BLaER1 (cell line): ENCODE data around the gene GRM8.
"Not testable (repeated sequence)": the region's sequence is repeated elsewhere in the genome, so short reads cannot be mapped to it uniquely, and the experiment has no call there.

ENCODE experiments used
- H3K27ac ChIP-seq: shearing (Covaris generic); formaldehyde crosslinking; 2 replicates; pipeline ENCODE4 v1.8.1; 2022
- H3K27me3 ChIP-seq: shearing (Covaris generic); formaldehyde crosslinking; 2 replicates; pipeline ENCODE4 v1.8.1; 2022
- H3K36me3 ChIP-seq: shearing (Covaris generic); formaldehyde crosslinking; 2 replicates; pipeline ENCODE4 v1.8.1; 2022
- H3K4me1 ChIP-seq: shearing (Covaris generic); formaldehyde crosslinking; 2 replicates; pipeline ENCODE4 v1.8.1; 2022
- H3K4me2 ChIP-seq: shearing (Covaris generic); formaldehyde crosslinking; 2 replicates; pipeline ENCODE4 v1.8.1; 2022
- H3K4me3 ChIP-seq: shearing (Covaris generic); formaldehyde crosslinking; 2 replicates; pipeline ENCODE4 v1.8.1; 2022
- H3K9ac ChIP-seq: shearing (Covaris generic); formaldehyde crosslinking; 2 replicates; pipeline ENCODE4 v1.8.1; 2022
- H3K9me3 ChIP-seq: shearing (Covaris generic); formaldehyde crosslinking; 2 replicates; pipeline ENCODE4 v1.8.1; 2022
- H4K20me1 ChIP-seq: shearing (Covaris generic); formaldehyde crosslinking; 2 replicates; pipeline ENCODE4 v1.8.1; 2022
- Cebpa-rat ChIP-seq: shearing (Covaris generic); IDR thresholded peaks from 2 replicates; pipeline ENCODE4 v1.8.1; 2022

GRM8 gene

DNA sequence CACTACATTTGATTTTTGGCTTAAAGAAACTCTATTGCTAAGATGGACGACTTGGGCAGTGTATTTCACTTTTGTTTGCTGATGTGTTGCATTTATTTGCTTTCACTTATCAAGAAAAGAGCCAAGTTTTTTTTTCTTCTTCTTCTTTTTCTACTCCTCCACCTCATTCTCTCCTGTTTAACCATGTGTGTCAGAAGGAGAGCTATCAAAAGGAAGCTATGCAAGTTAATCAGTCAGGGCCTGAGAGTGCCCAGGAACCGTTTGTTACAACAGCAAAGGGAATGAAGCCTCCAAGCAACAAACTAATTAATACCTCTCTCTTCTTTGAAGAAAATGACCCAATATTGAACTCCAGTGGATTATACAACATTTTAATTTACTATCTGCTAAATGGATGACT, 299.3 kb downstream of the GRM8 start:
- no peak overlapping the region for H3K4me3 ChIP-seq
- H3K36me3 ChIP-seq = no peaks in the 10 kb centered on the region
- H4K20me1 ChIP-seq = no peaks in the 10 kb centered on the region
- no peaks in the 10 kb centered on the region for H3K4me1 ChIP-seq
- no peak overlapping the region for H3K9ac ChIP-seq
- H3K27me3 ChIP-seq = no peaks in the 10 kb centered on the region
- no peak overlapping the region for H3K27ac ChIP-seq
- H3K9me3 ChIP-seq = peaks cover 11% of the 10 kb centered on the region; the same call in 1 of the 2 replicates
- no peak for TF ChIP-seq Cebpa-rat
- H3K4me2 ChIP-seq = no peak overlapping the region

DNA sequence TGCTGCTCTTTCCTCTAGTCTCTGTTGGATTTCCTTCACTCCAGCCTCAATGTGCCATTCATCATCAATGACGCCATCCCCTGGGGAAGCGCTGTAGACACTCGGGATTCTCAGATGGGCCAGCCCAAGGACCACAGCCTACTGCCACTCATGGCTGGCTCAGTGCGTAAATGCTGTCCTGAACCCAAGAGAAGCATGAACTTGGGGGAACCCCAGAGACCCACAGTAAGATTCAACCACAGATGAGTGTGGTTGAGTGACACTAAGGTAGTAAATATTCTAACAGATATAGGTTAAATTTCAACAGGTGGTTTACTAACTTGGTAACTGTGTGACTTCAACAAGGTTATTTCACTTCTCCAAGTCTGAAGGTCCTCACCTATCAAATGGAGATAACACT, 304.1 kb downstream of the GRM8 start:
- Histone ChIP-seq H3K4me2 (no peak overlapping the region), H3K9ac (no peak overlapping the region), H3K36me3 (no peaks in the 10 kb centered on the region), H3K27me3 (no peaks in the 10 kb centered on the region), H3K4me3 (no peak overlapping the region), H3K4me1 (no peaks in the 10 kb centered on the region), H4K20me1 (no peaks in the 10 kb centered on the region), H3K27ac (no peak overlapping the region), H3K9me3 (no peaks in the 10 kb centered on the region)
- no peak for TF ChIP-seq Cebpa-rat

DNA sequence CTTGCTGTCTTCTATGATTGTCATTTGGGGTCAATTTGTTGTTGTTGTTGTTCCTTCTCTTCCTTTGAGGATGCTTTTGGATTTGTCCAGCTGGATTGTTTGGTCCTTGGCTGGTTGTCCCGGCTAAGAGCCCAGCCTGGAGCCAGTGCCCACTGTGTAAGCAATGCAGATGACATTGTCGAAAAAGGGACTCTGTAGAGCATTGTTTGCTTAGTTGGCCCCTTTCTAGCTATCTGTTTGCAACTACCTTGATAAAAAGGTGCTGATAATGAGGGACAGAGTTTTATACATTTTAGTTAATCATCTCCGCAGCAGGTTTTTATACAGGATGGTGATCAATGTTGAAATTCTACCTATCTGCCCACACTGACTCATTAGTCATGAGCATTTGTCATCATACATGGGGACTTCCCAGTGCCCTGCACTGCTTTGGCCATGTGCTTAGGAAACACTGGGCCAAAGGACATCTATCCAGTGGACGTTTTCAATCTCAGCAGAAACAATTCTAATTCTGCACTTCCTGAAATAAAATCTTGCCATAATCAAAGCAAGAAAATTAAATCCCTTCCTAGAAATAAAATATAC, 311.9 kb downstream of the GRM8 start:
- Histone ChIP-seq H3K4me2 (no peak overlapping the region), H3K4me1 (no peaks in the 10 kb centered on the region), H4K20me1 (no peaks in the 10 kb centered on the region), H3K27ac (no peak overlapping the region), H3K9me3 (no peaks in the 10 kb centered on the region), H3K27me3 (no peaks in the 10 kb centered on the region), H3K36me3 (no peaks in the 10 kb centered on the region), H3K9ac (no peak overlapping the region), H3K4me3 (no peak overlapping the region)
- no peak for TF ChIP-seq Cebpa-rat

DNA sequence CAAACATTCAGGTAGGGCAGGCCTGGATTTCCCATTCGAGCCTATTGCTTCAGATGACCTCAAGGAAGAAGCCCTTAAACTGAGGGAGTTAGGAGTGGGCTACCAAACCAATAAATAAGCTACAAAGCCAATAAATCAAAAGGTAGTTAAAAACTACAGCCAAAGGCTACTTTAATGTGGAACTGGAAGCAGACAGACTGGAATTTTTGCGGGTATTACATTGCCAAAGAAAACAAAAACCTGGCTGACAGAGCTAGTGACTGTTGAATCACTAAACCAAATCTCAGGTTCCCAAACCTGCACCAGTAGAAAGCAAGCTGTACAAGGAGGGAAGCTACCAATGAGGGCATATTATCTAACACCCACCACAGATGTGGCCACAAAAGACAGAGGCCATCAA, 315.6 kb downstream of the GRM8 start:
- H4K20me1 ChIP-seq = no peaks in the 10 kb centered on the region
- no peaks in the 10 kb centered on the region for H3K36me3 ChIP-seq
- H3K4me3 ChIP-seq = no peak overlapping the region
- H3K4me2 ChIP-seq = no peak overlapping the region
- H3K9me3 ChIP-seq = no peaks in the 10 kb centered on the region
- no peaks in the 10 kb centered on the region for H3K4me1 ChIP-seq
- H3K9ac ChIP-seq = no peak overlapping the region
- H3K27ac ChIP-seq = no peak overlapping the region
- no peaks in the 10 kb centered on the region for H3K27me3 ChIP-seq
- no peak for TF ChIP-seq Cebpa-rat

DNA sequence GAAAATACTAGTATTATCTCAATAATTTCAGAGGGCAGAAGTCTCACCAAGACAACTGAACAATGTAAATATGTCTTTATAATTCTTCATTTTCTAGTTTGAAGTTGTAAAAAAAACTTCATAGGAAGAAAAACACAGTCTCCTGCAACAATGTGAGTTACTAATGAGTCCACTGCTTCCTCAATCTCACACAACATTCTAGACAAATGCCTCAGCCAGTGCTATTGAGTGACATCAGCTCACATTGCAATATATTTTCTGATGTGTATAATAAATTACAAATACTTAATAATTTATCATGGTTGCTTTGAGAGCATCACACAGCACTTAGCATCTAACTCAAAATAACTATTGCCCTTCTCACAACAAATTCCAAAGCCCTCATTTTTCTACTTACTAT, 321.2 kb downstream of the GRM8 start:
- no peaks in the 10 kb centered on the region for H3K36me3 ChIP-seq
- H3K27me3 ChIP-seq = no peaks in the 10 kb centered on the region
- no peaks in the 10 kb centered on the region for H4K20me1 ChIP-seq
- no peaks in the 10 kb centered on the region for H3K9me3 ChIP-seq
- H3K4me2 ChIP-seq = no peak overlapping the region
- H3K27ac ChIP-seq = no peak overlapping the region
- no peak overlapping the region for H3K9ac ChIP-seq
- no peak for TF ChIP-seq Cebpa-rat
- no peaks in the 10 kb centered on the region for H3K4me1 ChIP-seq
- no peak overlapping the region for H3K4me3 ChIP-seq

DNA sequence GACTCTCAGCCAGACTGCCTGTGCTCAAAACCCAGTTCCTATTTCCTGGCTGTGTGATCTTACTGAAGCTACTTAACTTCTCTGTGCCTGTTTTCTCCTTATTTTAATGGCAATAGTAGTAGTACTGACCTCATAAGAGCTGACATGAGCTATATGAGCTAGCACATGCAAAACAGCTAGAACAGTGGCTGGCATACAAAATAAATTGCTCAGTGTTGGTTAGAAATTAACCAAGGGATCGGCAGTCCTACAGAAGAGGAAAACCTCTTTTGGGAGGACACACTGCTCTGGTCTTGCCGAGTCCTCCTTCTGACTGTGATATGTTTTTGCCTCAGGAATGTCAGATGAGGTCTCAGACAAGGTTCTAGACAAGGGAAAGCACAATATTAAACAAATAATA, 322.6 kb downstream of the GRM8 start:
- Histone ChIP-seq H3K4me1 (no peaks in the 10 kb centered on the region), H3K36me3 (no peaks in the 10 kb centered on the region), H4K20me1 (no peaks in the 10 kb centered on the region), H3K9me3 (no peaks in the 10 kb centered on the region), H3K4me3 (no peak overlapping the region), H3K9ac (no peak overlapping the region), H3K4me2 (no peak overlapping the region), H3K27ac (no peak overlapping the region), H3K27me3 (no peaks in the 10 kb centered on the region)
- TF ChIP-seq Cebpa-rat = no peak

DNA sequence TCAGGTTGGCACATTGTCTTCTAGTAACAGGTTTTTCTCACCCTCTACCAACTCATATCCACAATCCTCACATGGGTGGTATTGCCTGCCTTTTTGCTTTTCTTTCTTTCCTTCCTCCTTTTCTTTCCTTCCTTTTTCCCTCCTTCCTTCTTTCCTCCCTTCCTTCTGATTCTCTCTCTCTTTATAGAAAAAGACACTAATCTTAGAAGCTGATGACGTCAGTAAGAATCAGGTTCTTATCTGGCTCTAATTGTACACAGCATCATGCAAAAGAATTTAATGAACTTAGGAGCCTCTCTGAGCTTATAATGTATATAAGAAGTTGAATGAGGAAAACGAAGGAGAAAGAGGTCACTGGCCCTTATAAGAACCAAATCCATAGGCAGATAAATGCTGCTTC, 328.3 kb downstream of the GRM8 start:
- TF ChIP-seq Cebpa-rat = no peak
- no peaks in the 10 kb centered on the region for H3K4me1 ChIP-seq

DNA sequence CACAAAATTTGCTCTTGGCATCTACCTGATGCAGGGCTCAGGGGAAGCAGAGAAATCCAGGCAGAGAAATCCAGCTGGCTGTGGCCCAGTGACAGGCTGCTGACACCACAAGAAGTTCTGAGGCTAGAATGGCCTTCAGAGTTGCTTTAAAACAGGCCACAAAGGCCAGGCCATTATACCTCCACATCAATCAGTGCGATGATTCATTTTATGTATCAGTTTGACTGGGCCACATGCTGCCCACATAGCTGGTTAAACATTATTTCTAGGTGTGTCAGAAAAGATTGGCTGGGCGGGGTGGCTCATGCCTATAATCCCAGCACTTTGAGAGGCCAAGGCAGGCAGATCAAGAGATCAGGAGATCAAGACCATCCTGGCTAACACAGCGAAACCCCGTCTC, 341.1 kb downstream of the GRM8 start:
- H3K27me3 ChIP-seq, H3K9ac ChIP-seq, H3K9me3 ChIP-seq, H3K4me1 ChIP-seq, H3K36me3 ChIP-seq, H4K20me1 ChIP-seq, H3K4me3 ChIP-seq, H3K27ac ChIP-seq, H3K4me2 ChIP-seq: not testable (repeated sequence)

More for the DNA sequence above, 328.3 kb downstream of the GRM8 start:
- Histone ChIP-seq H3K9ac (no peak overlapping the region), H3K9me3 (no peaks in the 10 kb centered on the region), H3K36me3 (no peaks in the 10 kb centered on the region), H3K4me2 (no peak overlapping the region), H3K27me3 (no peaks in the 10 kb centered on the region), H3K27ac (no peak overlapping the region), H3K4me3 (no peak overlapping the region), H4K20me1 (no peaks in the 10 kb centered on the region)

DNA sequence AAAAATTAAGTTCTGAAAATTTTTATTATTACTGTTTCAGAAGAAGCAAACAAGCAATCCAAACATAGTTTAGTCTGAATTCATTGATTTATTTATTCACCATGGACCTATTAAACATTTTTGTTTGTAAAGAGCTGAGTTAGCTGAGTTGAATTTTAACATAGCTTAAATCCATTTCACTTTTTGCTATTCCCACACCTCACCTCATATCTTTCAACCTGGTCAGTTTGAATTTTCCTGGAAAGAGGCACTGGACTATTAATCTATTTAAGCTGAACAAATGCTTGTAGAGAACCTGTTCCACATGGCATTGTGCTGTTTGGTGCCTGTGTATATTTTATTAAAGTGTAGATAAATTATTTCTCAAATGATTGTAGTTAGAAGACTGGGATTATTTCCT, 344.2 kb downstream of the GRM8 start:
- not testable (repeated sequence) for H3K36me3 ChIP-seq, H3K27me3 ChIP-seq, H3K4me1 ChIP-seq, H3K27ac ChIP-seq, H3K9me3 ChIP-seq, H3K4me3 ChIP-seq, H3K4me2 ChIP-seq, H3K9ac ChIP-seq, H4K20me1 ChIP-seq

DNA sequence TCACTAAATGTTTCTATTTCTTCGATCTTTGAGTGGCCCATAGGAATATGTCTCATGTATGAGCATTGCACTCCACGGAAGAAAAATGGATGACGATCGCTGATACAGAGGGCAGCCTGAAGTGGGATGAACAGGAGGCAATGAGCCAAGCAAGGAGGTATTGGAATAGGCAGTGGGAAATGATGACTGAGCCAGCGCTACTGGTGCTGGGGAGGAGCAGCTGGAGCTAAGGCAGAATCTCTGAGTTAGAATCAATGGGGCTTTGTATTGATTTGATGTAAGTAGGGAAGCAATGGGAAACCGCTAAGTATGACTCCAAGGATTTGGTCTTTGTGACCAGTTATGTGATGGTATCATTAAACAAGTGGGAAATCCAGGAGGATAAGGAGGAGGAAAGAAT, 345.1 kb downstream of the GRM8 start:
- H3K27ac ChIP-seq, H3K4me2 ChIP-seq: not testable (repeated sequence)

DNA sequence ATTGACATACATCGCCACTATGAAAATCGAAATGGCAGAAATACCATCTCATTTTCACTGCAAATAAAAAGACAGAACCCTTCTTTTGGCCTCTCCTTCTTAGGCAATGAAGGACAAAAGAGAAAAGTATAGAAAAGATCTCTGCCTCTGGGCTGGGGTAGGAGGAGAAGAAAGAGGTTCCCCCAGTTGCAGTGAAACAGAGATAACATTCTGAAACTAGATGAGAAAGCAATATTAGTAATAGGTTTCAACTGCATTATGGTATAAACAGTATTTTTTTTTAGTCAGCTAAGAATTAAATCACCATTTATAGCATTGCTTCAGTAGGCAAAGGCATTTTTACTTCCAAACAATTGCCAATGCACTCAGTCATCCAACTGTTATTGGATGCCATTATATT, 347.5 kb downstream of the GRM8 start:
- not testable (repeated sequence) for H3K9ac ChIP-seq, H3K4me1 ChIP-seq, H3K36me3 ChIP-seq, H3K27ac ChIP-seq, H3K4me3 ChIP-seq, H3K27me3 ChIP-seq, H3K4me2 ChIP-seq, H3K9me3 ChIP-seq, H4K20me1 ChIP-seq

More for the DNA sequence above, 345.1 kb downstream of the GRM8 start:
- not testable (repeated sequence) for H3K36me3 ChIP-seq, H3K4me1 ChIP-seq, H4K20me1 ChIP-seq, H3K9ac ChIP-seq, H3K9me3 ChIP-seq, H3K4me3 ChIP-seq, H3K27me3 ChIP-seq

DNA sequence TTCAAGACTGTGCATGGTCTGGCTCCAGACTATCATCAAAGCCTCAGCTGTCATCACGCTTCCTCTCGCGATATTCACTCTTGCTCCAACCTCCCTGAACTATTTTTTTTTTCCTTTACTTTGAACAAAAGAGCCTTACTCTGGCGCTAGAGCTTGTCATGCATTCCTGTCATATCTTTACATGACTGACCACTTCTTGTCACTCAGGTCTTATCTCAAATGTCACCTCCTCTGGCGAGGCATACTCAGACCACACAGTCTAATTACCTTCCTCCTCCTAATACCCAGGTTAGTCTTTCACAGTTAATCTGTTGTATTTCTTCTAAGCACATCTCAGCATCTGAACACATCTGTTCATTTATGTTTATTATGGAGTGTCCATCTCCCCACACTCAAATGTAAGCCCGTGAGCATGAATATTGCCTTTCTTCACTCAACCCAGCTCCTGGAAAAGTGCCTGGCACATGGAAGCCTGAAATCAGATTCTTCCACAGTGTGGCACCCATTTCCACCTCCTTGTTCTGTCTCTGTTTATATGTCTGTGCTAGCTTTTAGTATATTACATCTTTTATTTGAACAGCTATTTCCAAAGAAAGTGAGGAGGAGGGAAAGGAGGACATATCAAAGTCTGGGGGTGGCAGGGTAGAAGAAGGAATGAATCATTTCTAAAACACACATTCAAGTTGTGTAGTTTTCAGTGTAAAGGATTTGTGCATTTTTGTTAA, 351.5 kb downstream of the GRM8 start:
- H3K4me1 ChIP-seq = peaks cover 19% of the 10 kb centered on the region
- not testable (repeated sequence) for H3K36me3 ChIP-seq, H3K4me2 ChIP-seq, H3K9me3 ChIP-seq, H3K27ac ChIP-seq, H3K27me3 ChIP-seq, H4K20me1 ChIP-seq, H3K4me3 ChIP-seq, H3K9ac ChIP-seq

DNA sequence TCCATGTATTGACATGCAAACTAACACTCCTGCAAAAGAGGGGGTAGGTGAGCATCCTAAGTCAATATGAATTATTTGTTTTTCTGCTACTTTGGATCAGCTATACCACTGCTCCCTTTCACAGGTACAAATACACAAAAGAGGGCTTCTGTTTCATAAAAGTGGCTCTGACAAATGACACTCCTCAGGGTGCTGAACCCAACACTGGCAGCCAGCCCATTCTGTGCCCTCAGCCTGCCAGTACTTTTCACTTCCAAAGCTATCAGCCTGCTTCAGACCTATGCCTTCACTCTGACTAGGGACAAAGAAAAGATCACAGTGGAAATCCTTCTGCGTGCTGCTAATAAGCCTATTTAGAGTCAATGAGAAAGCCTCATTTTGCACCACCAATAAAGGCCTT, 364.8 kb downstream of the GRM8 start:
- H3K9ac ChIP-seq, H3K36me3 ChIP-seq, H3K4me1 ChIP-seq, H3K9me3 ChIP-seq, H3K4me2 ChIP-seq, H4K20me1 ChIP-seq, H3K27me3 ChIP-seq, H3K27ac ChIP-seq, H3K4me3 ChIP-seq: not testable (repeated sequence)

DNA sequence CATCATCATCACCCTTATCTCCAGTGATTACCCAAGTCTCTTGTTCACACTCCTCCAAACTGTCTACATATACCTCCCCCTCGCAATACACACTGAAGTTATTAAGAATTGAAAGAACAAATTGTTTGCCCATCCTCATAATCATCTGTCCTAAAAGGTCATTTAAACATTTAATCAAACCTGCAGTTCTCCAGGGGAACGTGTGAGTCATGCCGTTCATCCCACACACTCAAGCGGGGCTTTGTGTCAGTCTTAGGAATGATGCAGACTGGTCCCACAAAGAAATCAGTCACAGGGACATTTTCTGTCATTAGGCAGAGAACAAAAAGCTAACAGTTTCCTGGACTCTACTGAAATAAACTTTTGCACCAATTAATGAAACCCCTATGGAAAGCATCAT, 365.2 kb downstream of the GRM8 start:
- not testable (repeated sequence) for H3K27me3 ChIP-seq, H3K4me2 ChIP-seq, H3K27ac ChIP-seq, H4K20me1 ChIP-seq, H3K9me3 ChIP-seq, H3K9ac ChIP-seq, H3K4me3 ChIP-seq, H3K36me3 ChIP-seq, H3K4me1 ChIP-seq

DNA sequence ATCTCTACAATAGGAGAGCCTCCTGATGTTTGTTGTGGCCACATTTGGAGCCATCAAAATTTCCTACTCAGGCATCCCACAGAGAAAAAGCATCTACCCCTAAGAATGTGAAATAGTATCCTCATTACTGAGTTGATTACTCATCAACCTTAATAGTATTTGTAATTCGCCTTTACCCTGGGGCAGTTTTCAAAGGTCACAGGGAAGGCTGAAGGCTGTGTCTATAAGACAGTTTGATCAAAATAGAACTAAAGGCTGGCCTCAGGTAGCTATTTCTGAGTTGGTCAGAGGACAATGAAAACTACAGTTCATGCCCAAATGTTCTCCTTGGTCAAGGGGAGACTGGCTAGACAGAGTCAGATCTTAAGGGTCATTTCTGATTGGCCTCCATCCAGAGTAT, 370.0 kb downstream of the GRM8 start:
- H3K27me3 ChIP-seq, H3K9me3 ChIP-seq, H3K4me2 ChIP-seq, H3K27ac ChIP-seq, H3K36me3 ChIP-seq, H3K4me1 ChIP-seq, H4K20me1 ChIP-seq, H3K9ac ChIP-seq, H3K4me3 ChIP-seq: not testable (repeated sequence)
